HepG2 (cell line): Measurements from ENCODE around the gene HNF1B. TPM values are rescaled to one million over a fixed set of nuclear protein-coding genes. Genes with fewer than 3 reads are reported as not detected.

Experiments
- ATAC-seq: fragments of 200-7000 bp; cut with Tn5 transposase; 3 replicates; pipeline ENCODE4 v1.9.1; 2020; ENCODE audit warnings: mild to moderate bottlenecking, moderate library complexity
- BruUV-seq: library from RNA; stranded (reverse); fragments of 400-500 nt; replicated peaks from 2 replicates; lab custom pipeline; 2021; lab: Mats Ljungman, UMichigan
- CTCF ChIA-PET: fragments of 300-600 bp; formaldehyde crosslinking; extraction: SDS; loops from one replicate; lab custom pipeline; 2021; ENCODE audit warnings: low total read pairs, inconsistent platforms, low intra/inter-chr PET ratio; lab: Yijun Ruan, JAX
- POLR2A ChIA-PET: fragments of 350-600 bp; sonication (Branson Sonifier 250); formaldehyde crosslinking; loops from one replicate; lab custom pipeline; 2020; ENCODE audit warnings: antibody characterized with exemption, inconsistent platforms; lab: Yijun Ruan, JAX
- DNase-seq: peaks from one replicate; pipeline ENCODE4 v3.0.0-alpha.2; 2015; ENCODE audit warnings: low spot score
- FAIRE-seq: peaks from 3 replicates; lab custom pipeline; 2011; peaks lifted over from hg19 to GRCh38; lab: Jason Lieb, UNC
- H2AFZ ChIP-seq: one replicate; pipeline ENCODE4 v1.6.1; 2011; ENCODE audit warnings: low read length, inconsistent platforms
- H3K27ac ChIP-seq: fragments of 300-600 bp; 3 replicates; pipeline ENCODE4 v1.8.0; 2011; ENCODE audit warnings: mixed run types, mild to moderate bottlenecking, mixed read lengths, low read length, inconsistent platforms; ENCODE audit not compliant: insufficient read depth; ENCODE audit errors: extremely low read length
- H3K27me3 ChIP-seq, 2 experiments: fragments of 200-600 bp in 1 of 2; 2 replicates in 1 of 2; 3 replicates in 1 of 2; pipeline versions ENCODE4 v1.6.0 to v1.8.0; 2011; ENCODE audit warnings: low read length in 2 of 2, mild to moderate bottlenecking in 2 of 2, moderate library complexity in 2 of 2, inconsistent platforms in 1 of 2; ENCODE audit not compliant: insufficient read depth in 2 of 2, control insufficient read depth in 1 of 2
- H3K36me3 ChIP-seq, 2 experiments: fragments of 200-600 bp in 1 of 2; replicated peaks in 1 of 2; 2 replicates in 1 of 2; 3 replicates in 1 of 2; pipeline versions ENCODE4 v1.5.1 to v1.8.0; 2011; ENCODE audit warnings: low read length in 2 of 2, inconsistent platforms in 1 of 2; ENCODE audit not compliant: insufficient read depth in 2 of 2, control insufficient read depth in 1 of 2
- H3K4me1 ChIP-seq: 2 replicates; pipeline ENCODE4 v1.5.1; 2012; ENCODE audit warnings: low read length, inconsistent platforms; ENCODE audit not compliant: insufficient read depth
- H3K4me2 ChIP-seq: 2 replicates; pipeline ENCODE4 v1.6.0; 2011; ENCODE audit warnings: low read depth, low read length, inconsistent platforms
- H3K4me3 ChIP-seq, 3 experiments: fragments of 200-600 bp in 1 of 3; sonication (generic), shearing (Covaris generic) in 1 of 3; replicated peaks in 1 of 3; 2 replicates each; pipeline ENCODE4 v1.5.1; 2011 to 2016; ENCODE audit warnings: low read length in 3 of 3, inconsistent platforms in 2 of 3, low read depth in 2 of 3, mild to moderate bottlenecking in 2 of 3, control low read depth in 1 of 3, mixed read lengths in 1 of 3; ENCODE audit not compliant: insufficient read depth in 1 of 3
- H3K79me2 ChIP-seq: one replicate; pipeline ENCODE4 v1.6.1; 2011; ENCODE audit warnings: low read length, inconsistent platforms; ENCODE audit not compliant: insufficient read depth
- H3K9ac ChIP-seq: 2 replicates; pipeline ENCODE4 v1.6.0; 2011; ENCODE audit warnings: mild to moderate bottlenecking, low read depth, low read length, inconsistent platforms; ENCODE audit not compliant: insufficient read depth
- H3K9me3 ChIP-seq: 2 replicates; pipeline ENCODE4 v1.5.1; 2012; ENCODE audit warnings: mild to moderate bottlenecking, low read length
- H4K20me1 ChIP-seq: 2 replicates; pipeline ENCODE4 v1.6.0; 2011; ENCODE audit warnings: inconsistent platforms, mild to moderate bottlenecking, low read length, moderate library complexity; ENCODE audit not compliant: insufficient read depth
- NR2F2 ChIP-seq: IDR thresholded peaks from 2 replicates; pipeline ENCODE4 v1.6.1; 2012; ENCODE audit warnings: low read depth, inconsistent platforms, borderline replicate concordance
- PAWR ChIP-seq: sonication (generic); formaldehyde crosslinking; IDR thresholded peaks from 2 replicates; pipeline ENCODE4 v1.4.0; 2020; ENCODE audit warnings: missing genetic modification reagents, mild to moderate bottlenecking, borderline replicate concordance
- SOX6 ChIP-seq, 2 experiments: fragments of 450-650 bp in 1 of 2; sonication (generic) in 1 of 2; formaldehyde crosslinking in 1 of 2; IDR thresholded peaks; 2 replicates each; pipeline versions ENCODE4 v1.4.0 to v1.6.1; 2017 to 2020; ENCODE audit warnings: antibody characterized with exemption in 1 of 2, mild to moderate bottlenecking in 1 of 2, missing genetic modification reagents in 1 of 2
- STAT5B ChIP-seq: sonication (generic); formaldehyde crosslinking; IDR thresholded peaks from 2 replicates; pipeline ENCODE4 v1.4.0; 2020; ENCODE audit warnings: missing genetic modification reagents
- ZBTB38 ChIP-seq: sonication (generic); formaldehyde crosslinking; IDR thresholded peaks from 2 replicates; pipeline ENCODE4 v1.5.1; 2020; ENCODE audit warnings: mild to moderate bottlenecking, missing genetic modification reagents
- ZNF552 ChIP-seq: sonication (generic); formaldehyde crosslinking; IDR thresholded peaks from 2 replicates; pipeline ENCODE4 v1.9.0; 2022; ENCODE audit warnings: missing genetic modification reagents, mild to moderate bottlenecking, borderline replicate concordance
- WGBS: methylation state at CpG from one replicate; pipeline ENCODE4 v1.1.6; 2017; ENCODE audit warnings: low lambda C conversion rate; 5-methylcytosine and 5-hydroxymethylcytosine counted together
- in situ Hi-C: cut with HindIII; loops from 2 replicates; pipeline ENCODE4 v1.10.0; 2017; ENCODE audit warnings: low pct_unique_long_range_greater_than_20kb; ENCODE audit not compliant: extremely low pct_ligation_motif_present
- intact Hi-C: fragments of 100-400 bp; cut with micrococcal nuclease; formaldehyde crosslinking; loops from one replicate; pipeline ENCODE4 v1.10.0; 2022; ENCODE audit not compliant: unreplicated experiment
- polyA plus RNA-seq, 8 experiments: library from polyadenylated mRNA; depleted of rRNA in 3 of 8; stranded (reverse) in 7 of 8; unstranded in 1 of 8; fragments of >200 nt; fragmentation: Illumina TruSeq in 4 of 8; extraction: Trizol in 4 of 8; gene quantifications; 2 replicates each; pipeline versions ENCODE4 v1.2.1 to v1.2.3, GENCODE V29; 2011 to 2016; ENCODE audit warnings: low read depth in 4 of 8, missing spikeins in 1 of 8, mixed read lengths in 1 of 8; ENCODE audit not compliant: insufficient read depth in 1 of 8
- total RNA-seq, 5 experiments: library from RNA; depleted of rRNA; stranded (reverse); fragments of >200 nt; fragmentation: Illumina TruSeq; extraction: Trizol; gene quantifications; 2 replicates each; pipeline ENCODE4 v1.2.3, GENCODE V29; 2016; ENCODE audit warnings: low read depth in 1 of 5

HNF1B gene
- total and polyA plus RNA-seq, 2 of the 13 experiments (the other 11 are each of a cell fraction or from before 2014, with no cell fraction given): 1.9 to 5.3 TPM

DNA sequence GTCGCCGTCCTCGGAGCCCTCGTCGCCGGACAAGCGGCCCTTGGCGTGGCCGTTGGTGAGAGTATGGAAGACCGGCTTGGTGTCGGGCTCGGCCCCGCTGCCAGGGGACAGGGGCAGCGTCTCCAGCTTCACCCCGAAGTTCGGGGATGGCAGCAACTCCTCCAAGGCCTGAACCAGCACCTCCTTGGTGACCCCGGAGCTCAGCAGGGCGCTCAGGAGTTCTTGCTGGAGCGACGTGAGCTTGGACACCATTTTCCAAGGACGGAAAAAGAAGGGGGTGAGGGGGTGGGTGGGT is 279 bp downstream of the HNF1B start:
- Histone ChIP-seq H3K9me3 (no peaks in the 10 kb centered on the region), H3K27ac (peak overlapping the region; percentile 94), H3K79me2 (peaks cover 45% of the 10 kb centered on the region), H3K4me1 (peaks cover 41% of the 10 kb centered on the region), H3K9ac (peak overlapping the region; percentile 93), H3K27me3 (no peaks in the 10 kb centered on the region; a peak in 1 of 5 replicates), H4K20me1 (no peaks in the 10 kb centered on the region), H3K36me3 (no peaks in the 10 kb centered on the region), H3K4me2 (peak overlapping the region; percentile 77), H3K4me3 (peak overlapping the region; percentile 77 to 89 (median 80); a peak in 5 of 6 replicates), H2AFZ (no peak overlapping the region)
- 38% methylated on average over 15 of the region's 21 CpGs for WGBS
- FAIRE-seq (no peak), DNase-seq (no peak), ATAC-seq (peak; percentile 3; the same call in 2 of the 3 replicates)
- intact Hi-C loops: loop anchor here (10.0 kb wide), 1 partner anchor 60 kb away; no protein-coding TSS in a partner anchor
- in situ Hi-C loops: loop anchor here (5.0 to 10.0 kb wide), 2 partner anchors 37 to 100 kb away; partner anchors contain the start of gene DDX52
- peak; percentile 5; the same call in 1 of the 2 replicates for TF ChIP-seq ZNF552 (CRISPR knock-in tag)
- TF ChIP-seq STAT5B (CRISPR knock-in tag): no peak
- 0 out of 2 replicates have a peak, but pooled peaks have one; percentile 14 for TF ChIP-seq PAWR (CRISPR knock-in tag)
- TF ChIP-seq ZBTB38 (CRISPR knock-in tag): peak; percentile 4
- 0 out of 2 replicates have a peak, but pooled peaks have one; percentile 3 for TF ChIP-seq NR2F2
- TF ChIP-seq SOX6 (IDR thresholded peaks at IDR 0.05): no peak
- TF ChIP-seq SOX6 (CRISPR knock-in tag; IDR thresholded peaks at IDR 0.05): 0 out of 2 replicates have a peak, but pooled peaks have one; percentile 8
- ChIA-PET CTCF (no interaction called here), POLR2A (interaction anchor here (0.7 to 6.0 kb wide), 11 partner anchors 10 to 70 kb away, joined by 3 to 79 read pairs (median 7); no protein-coding TSS in a partner anchor)
- BruUV-seq: no TSS peak
